ENCODE results near the gene CKMT1B. TPM values are rescaled to one million over a fixed set of nuclear protein-coding genes. Genes with fewer than 3 reads are reported as not detected.
"Not testable (repeated sequence)": the region's sequence is repeated elsewhere in the genome, so short reads cannot be mapped to it uniquely, and the experiment has no call there.

Gene CKMT1B
- total RNA-seq, 1 donor from 2014 or later, result not detected

GRCh38 chr15:43618700-43619099 lies 24.9 kb downstream of the CKMT1B start, which contains the start of gene STRC:
STRC (minus strand) TSS chr15:43618800; CDS start chr15:43618722, 78 bp downstream.
- H3K9me3 ChIP-seq (replicated peaks); H3K4me1 ChIP-seq; DNase-seq; intact Hi-C loops (cut with micrococcal nuclease); H3K36me3 ChIP-seq; H3K4me3 ChIP-seq; H3K27ac ChIP-seq (replicated peaks): not testable (repeated sequence)
- H3K27me3 ChIP-seq (ENCODE audit: low read depth), result peaks cover 29% of the 10 kb centered on the region

DNA sequence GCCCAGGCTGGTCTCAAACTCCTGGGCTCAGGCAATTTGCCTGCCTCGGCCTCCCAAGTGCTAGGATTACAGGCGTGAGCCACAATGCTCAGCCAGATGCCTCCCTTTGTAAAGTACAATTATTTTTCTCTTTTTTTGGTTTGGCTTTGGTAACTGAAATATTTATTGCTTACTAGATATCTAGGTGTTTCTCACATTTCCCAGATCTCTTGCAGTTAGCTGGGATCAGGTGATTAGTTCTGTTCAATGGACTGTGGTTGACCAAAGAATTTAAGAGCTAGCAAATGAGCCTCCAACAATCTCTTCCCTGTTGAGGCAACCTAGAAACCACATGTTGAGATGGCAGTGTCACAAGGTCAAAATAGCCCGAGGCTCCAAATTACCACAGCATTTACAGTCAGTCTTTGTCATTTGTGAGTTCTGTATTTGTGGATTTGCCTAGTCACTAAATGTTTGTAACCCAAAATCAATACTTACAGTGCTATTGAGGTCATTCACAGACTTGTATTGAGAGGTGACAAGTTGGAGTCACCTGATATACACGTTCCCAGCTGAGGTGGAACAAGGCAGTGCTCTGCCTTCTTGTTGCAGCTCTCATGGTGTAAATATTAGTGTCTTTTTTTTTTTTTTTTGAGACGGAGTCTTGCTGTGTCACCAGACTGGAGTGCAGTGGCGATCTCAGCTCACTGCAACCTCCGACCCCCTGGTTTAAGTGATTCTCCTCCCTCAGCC lies 28.4 kb downstream of the CKMT1B start:
- H3K36me3 ChIP-seq; intact Hi-C loops (cut with micrococcal nuclease); H3K27ac ChIP-seq (replicated peaks); H3K4me1 ChIP-seq; DNase-seq; H3K4me3 ChIP-seq; H3K9me3 ChIP-seq (replicated peaks): not testable (repeated sequence)
- H3K27me3 ChIP-seq (ENCODE audit: low read depth), result peaks cover 45% of the 10 kb centered on the region

DNA sequence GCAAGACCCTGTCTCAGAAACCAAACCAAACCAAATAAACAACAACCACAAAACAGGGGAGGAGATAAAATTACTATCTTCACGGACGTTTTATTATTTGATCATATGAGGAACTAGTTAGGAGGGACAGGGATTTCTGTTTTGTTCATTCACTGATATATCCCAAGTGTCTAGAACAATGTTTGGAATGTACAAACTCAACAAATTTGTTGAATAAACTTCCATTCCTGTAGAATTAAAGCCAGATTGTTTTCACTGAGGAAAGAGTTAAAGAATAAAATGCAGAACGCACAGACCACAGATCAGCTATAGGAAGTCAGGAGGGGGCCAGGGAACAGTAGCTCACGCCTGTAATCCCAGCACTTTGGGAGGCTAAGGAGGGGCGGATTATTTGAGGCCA lies 31.3 kb downstream of the CKMT1B start:
- no peaks in the 10 kb centered on the region for H3K4me1 ChIP-seq
- peaks cover 37% of the 10 kb centered on the region for H3K27me3 ChIP-seq (ENCODE audit: low read depth)
- no peaks in the 10 kb centered on the region for H3K9me3 ChIP-seq (replicated peaks)
- intact Hi-C loops (cut with micrococcal nuclease), result no loop called here
- no peaks in the 10 kb centered on the region for H3K36me3 ChIP-seq
- no peak for DNase-seq
- no peak overlapping the region for H3K27ac ChIP-seq (replicated peaks)
- TF ChIP-seq CTCF (IDR thresholded peaks at IDR 0.05; ENCODE audit: borderline replicate concordance), result no peak
- no peak overlapping the region for H3K4me3 ChIP-seq

DNA sequence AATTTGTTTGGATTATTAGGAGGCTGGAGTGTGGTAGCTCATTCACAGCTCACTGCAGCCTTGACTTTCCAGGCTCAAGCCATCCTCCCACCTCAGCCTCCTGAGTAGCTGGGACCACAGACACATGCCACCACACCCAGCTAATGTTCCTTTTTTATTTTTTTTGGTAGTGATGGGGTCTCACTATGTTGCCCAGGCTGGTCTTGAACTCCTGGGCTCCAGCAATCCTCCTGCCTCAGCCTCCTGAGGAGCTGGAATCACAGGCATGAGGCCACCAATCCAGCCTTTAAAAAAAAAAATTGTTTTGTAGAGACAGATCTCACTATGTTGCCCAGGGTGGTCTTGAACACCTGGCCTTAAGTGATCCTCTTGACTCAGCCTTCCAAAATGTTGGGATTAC lies 33.1 kb downstream of the CKMT1B start:
- DNase-seq; H3K4me1 ChIP-seq; H3K36me3 ChIP-seq; intact Hi-C loops (cut with micrococcal nuclease); H3K27ac ChIP-seq (replicated peaks); H3K9me3 ChIP-seq (replicated peaks); H3K4me3 ChIP-seq: not testable (repeated sequence)
- peaks cover 29% of the 10 kb centered on the region for H3K27me3 ChIP-seq (ENCODE audit: low read depth)

GRCh38 chr15:43638464-43639204 lies 44.8 kb downstream of the CKMT1B start:
- intact Hi-C loops (cut with micrococcal nuclease); H3K27me3 ChIP-seq (ENCODE audit: low read depth); H3K4me3 ChIP-seq; H3K36me3 ChIP-seq; DNase-seq; H3K27ac ChIP-seq (replicated peaks); H3K4me1 ChIP-seq; H3K9me3 ChIP-seq (replicated peaks): not testable (repeated sequence)

Other genes starting within 250 kb of the CKMT1B start
- 11.2 TPM for gene ZSCAN29, start 223.0 kb upstream of the CKMT1B start, total RNA-seq
- gene TUBGCP4, start 222.9 kb upstream of the CKMT1B start, total RNA-seq, result 10.8 TPM
- gene TP53BP1, start 100.9 kb upstream of the CKMT1B start, total RNA-seq, result 28.6 TPM
- 56.0 TPM for gene MAP1A, start 76.4 kb upstream of the CKMT1B start, total RNA-seq
- 12.8 TPM for gene PPIP5K1, start 3.8 kb upstream of the CKMT1B start, total RNA-seq
- not detected for gene STRC, start 24.8 kb downstream of the CKMT1B start, total RNA-seq
- gene CATSPER2, start 54.8 kb downstream of the CKMT1B start, total RNA-seq, result 1.2 TPM
- not detected for gene CKMT1A, start 99.8 kb downstream of the CKMT1B start, total RNA-seq
- 154 TPM for gene PDIA3, start 152.4 kb downstream of the CKMT1B start, total RNA-seq
- 0.82 TPM for gene ELL3, start 182.9 kb downstream of the CKMT1B start, total RNA-seq
- 900 TPM for gene SERF2, start 198.3 kb downstream of the CKMT1B start, total RNA-seq
- 0.44 TPM for gene SERINC4, start 206.2 kb downstream of the CKMT1B start, total RNA-seq
- gene HYPK, start 206.6 kb downstream of the CKMT1B start, total RNA-seq, result 17.9 TPM
- 20.4 TPM for gene MFAP1, start 230.7 kb downstream of the CKMT1B start, total RNA-seq
- 1.8 TPM for gene WDR76, start 233.0 kb downstream of the CKMT1B start, total RNA-seq

All from left ventricle myocardium inferior (tissue), 1 donor.